T-helper 1 cell treated with Interleukin-12 subunit alpha and Interleukin-12 subunit beta and Interleukin-4 antibody, amounts not matched to agents 30 μg/mL and 1 μg/mL, for 36 hours (primary cell): Measurements from ENCODE around the gene PTTG1IP2.

Source experiments
- H3K27ac Mint-ChIP-seq: one replicate; pipeline ENCODE4 v1.8.0; 2021; ENCODE audit warnings: mild to moderate bottlenecking, mixed read lengths
- H3K27me3 Mint-ChIP-seq: one replicate; pipeline ENCODE4 v1.8.0; 2021; ENCODE audit warnings: low read depth, mixed read lengths
- H3K36me3 Mint-ChIP-seq: one replicate; pipeline ENCODE4 v1.8.0; 2021; ENCODE audit warnings: low read depth, mixed read lengths
- H3K4me1 Mint-ChIP-seq: one replicate; pipeline ENCODE4 v1.8.0; 2021; ENCODE audit warnings: low read depth, mixed read lengths
- H3K4me3 Mint-ChIP-seq: one replicate; pipeline ENCODE4 v1.8.0; 2021; ENCODE audit warnings: mild to moderate bottlenecking, moderate library complexity, mixed read lengths
- H3K9me3 Mint-ChIP-seq: one replicate; pipeline ENCODE4 v1.8.0; 2021; ENCODE audit warnings: mixed read lengths

Gene PTTG1IP2

DNA sequence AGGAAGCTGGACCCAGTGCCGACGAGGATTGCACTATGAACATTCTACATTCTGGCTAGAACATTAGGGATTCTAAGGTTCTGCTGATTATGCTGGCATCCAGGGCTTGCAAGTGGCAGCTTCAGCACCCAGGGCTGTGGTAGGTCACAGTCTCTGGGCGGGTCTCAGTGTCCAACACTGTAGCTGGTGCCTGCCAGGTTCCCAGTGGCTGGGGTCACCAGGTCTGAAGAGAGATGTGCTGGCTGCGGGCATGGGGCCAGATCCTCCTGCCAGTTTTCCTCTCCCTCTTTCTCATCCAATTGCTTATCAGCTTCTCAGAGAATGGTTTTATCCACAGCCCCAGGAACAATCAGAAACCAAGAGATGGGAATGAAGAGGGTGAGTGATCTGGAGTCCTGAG is at the start of gene PTTG1IP2:
Gene PTTG1IP2 (plus strand): TSS at position 86 of the 400 bp plus-strand sequence. CDS start 148 bp downstream, at position 234.
- Mint-ChIP-seq H3K27me3 (no peaks in the 10 kb centered on the region), H3K4me1 (no peaks in the 10 kb centered on the region), H3K4me3 (no peak within 1 kb of the TSS), H3K27ac (peak within 1 kb of the TSS; percentile 24), H3K9me3 (peaks cover 14% of the 10 kb centered on the region), H3K36me3 (no peaks in the 10 kb centered on the region)

DNA sequence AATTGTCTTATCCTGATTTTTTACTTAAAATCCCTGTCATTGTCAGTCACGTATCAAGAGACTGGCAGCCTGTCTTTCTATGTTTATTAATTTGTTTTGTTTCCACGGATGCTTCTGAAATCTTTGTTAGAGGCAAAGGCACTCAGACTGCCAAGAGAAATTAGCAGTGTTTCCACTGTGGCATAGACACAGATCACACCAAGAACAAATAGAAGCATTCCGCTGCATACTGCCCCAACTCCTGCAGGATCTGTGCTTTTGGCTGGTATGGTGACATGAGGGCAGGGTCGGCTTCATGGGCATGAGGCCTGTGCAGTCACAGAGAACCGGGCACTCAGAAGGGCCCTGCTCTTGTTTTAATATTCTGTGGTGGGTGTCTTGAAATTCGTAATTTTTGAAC is 47.8 kb upstream of the PTTG1IP2 start:
- no peak overlapping the region for H3K4me3 Mint-ChIP-seq
- no peaks in the 10 kb centered on the region for H3K27me3 Mint-ChIP-seq
- H3K36me3 Mint-ChIP-seq = no peaks in the 10 kb centered on the region
- H3K4me1 Mint-ChIP-seq = peaks cover 15% of the 10 kb centered on the region
- no peak overlapping the region for H3K27ac Mint-ChIP-seq
- H3K9me3 Mint-ChIP-seq = no peaks in the 10 kb centered on the region

DNA sequence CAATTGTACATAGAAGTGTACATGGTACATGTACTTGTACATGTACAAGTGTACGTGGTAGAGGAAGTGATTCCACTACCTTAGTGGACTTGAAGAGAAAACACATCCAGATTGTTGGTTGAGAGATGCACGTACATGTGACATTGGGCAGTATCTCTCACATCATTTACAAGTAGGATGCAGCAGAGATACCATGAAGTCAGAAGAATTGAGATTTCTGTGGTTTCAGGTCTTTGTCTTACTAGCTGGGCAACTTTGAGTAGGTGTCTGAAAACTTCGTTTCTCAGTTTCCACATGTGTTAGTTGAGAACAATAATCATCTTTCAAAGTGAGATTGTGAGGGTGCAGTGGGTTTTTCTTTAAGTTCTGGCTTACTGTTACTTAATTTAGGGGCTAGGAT is 44.7 kb upstream of the PTTG1IP2 start:
- no peaks in the 10 kb centered on the region for H3K27me3 Mint-ChIP-seq
- H3K36me3 Mint-ChIP-seq = no peaks in the 10 kb centered on the region
- H3K9me3 Mint-ChIP-seq = no peaks in the 10 kb centered on the region
- H3K4me1 Mint-ChIP-seq = peaks cover 15% of the 10 kb centered on the region
- H3K4me3 Mint-ChIP-seq = peak overlapping the region; percentile 44
- peak overlapping the region; percentile 83 for H3K27ac Mint-ChIP-seq

DNA sequence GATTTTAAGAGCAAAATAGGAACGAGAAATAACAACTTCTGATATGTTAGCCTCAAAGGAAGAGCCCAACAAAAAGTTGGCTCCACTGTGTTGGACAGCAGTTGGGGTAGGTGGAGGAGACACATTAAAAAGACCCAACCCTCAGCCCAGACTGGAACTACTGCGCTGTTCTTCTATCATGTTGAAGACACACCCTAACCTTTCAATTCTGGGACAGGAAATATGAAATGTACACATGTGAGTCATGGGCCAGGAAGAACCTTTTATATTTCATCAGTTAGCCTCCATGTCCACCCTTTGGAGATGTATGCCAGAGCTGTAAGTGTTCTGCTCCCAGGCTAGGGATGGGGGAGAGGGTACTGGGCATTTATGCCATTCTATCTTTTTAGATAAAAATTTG is 44.1 kb upstream of the PTTG1IP2 start:
- peak overlapping the region; percentile 83 for H3K27ac Mint-ChIP-seq
- H3K9me3 Mint-ChIP-seq = no peaks in the 10 kb centered on the region
- H3K4me3 Mint-ChIP-seq = no peak overlapping the region
- no peaks in the 10 kb centered on the region for H3K36me3 Mint-ChIP-seq
- peaks cover 15% of the 10 kb centered on the region for H3K4me1 Mint-ChIP-seq
- no peaks in the 10 kb centered on the region for H3K27me3 Mint-ChIP-seq

DNA sequence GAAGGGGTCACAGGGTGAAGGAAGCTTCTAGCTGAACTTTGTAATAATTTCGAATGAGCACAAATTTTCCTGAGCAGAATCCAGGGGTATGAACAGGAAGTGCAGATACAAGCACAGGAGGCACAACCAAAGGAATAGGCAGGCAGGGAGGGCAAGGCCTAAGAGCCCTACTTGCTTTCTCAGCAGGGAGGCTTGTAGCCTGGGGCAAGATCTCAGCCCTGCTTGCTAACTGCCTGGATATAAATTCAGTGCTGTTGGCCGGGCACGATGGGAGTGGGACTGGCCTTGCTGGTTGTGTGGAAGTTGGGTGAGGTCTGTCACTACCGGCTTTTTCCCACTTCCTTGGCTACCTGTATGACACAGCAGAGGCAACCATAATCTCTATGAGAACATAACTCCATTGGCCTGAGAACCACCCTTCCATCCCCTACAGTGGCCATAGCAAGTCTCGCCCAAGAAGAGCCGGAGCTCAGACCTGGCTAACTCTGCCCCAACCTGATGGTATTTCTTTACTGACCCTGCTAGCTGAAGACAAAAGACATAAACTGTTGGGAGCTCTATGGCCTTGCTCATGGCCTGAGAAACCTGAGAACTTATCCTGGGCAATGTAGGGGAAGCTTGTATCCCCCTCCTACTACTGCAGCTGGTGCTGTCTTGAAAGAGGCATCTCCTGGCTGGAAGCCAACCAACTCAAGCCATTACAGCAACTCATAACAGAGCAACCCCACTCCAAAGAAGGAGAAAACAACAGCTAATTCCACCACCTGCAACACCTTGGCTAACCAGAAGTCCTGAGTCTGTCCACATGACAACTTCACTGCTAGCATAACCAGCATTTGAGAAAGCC is 38.6 kb upstream of the PTTG1IP2 start:
- no peaks in the 10 kb centered on the region for H3K4me1 Mint-ChIP-seq
- peaks cover 12% of the 10 kb centered on the region for H3K9me3 Mint-ChIP-seq
- H3K27ac Mint-ChIP-seq = no peak overlapping the region
- no peaks in the 10 kb centered on the region for H3K36me3 Mint-ChIP-seq
- no peak overlapping the region for H3K4me3 Mint-ChIP-seq
- H3K27me3 Mint-ChIP-seq = peaks cover 3% of the 10 kb centered on the region

DNA sequence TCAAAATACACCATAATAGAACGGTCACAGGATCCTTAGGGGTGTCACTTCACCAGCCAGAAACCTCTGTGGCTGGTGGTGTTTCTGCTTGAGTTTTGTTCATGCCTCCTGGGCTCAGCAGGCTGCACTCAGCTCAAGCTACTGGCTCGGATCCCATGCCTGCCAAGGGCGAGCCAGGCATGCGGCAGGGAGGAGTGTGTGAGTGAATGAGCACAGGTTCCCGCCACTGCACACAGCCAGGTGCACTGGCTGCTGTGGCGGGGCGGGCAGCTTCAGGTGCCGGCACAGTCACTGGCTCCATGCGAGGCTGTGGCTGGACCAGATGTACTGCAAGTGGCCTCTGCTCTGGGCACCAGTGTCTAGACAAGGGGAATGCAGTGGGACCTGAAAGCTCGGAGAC is 36.7 kb upstream of the PTTG1IP2 start:
- Mint-ChIP-seq H3K27ac (no peak overlapping the region), H3K9me3 (peaks cover 16% of the 10 kb centered on the region), H3K4me3 (no peak overlapping the region), H3K27me3 (peaks cover 7% of the 10 kb centered on the region), H3K4me1 (no peaks in the 10 kb centered on the region), H3K36me3 (no peaks in the 10 kb centered on the region)

DNA sequence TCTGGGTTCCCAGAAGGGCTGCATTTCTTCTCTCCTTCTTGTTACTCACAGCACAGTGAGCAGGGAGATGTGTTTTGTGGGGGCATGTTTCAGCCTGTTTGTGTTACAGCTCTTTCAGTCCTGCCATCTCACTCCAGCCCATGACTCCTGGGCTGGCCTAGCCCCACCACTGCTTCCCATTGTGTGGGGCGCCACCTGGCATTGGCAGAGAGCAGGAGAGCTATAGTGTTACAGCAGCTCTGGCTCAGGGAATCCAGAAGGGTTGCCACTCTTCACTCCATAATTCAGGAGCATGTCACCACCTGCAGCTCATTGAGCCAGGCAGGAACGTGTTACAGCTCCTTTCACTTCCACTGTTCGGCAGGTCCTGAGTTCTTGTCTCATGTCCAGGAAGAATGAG is 36.2 kb upstream of the PTTG1IP2 start:
- Mint-ChIP-seq H3K27ac (no peak overlapping the region), H3K36me3 (no peaks in the 10 kb centered on the region), H3K4me1 (no peaks in the 10 kb centered on the region), H3K9me3 (peaks cover 16% of the 10 kb centered on the region), H3K4me3 (no peak overlapping the region), H3K27me3 (peaks cover 7% of the 10 kb centered on the region)

DNA sequence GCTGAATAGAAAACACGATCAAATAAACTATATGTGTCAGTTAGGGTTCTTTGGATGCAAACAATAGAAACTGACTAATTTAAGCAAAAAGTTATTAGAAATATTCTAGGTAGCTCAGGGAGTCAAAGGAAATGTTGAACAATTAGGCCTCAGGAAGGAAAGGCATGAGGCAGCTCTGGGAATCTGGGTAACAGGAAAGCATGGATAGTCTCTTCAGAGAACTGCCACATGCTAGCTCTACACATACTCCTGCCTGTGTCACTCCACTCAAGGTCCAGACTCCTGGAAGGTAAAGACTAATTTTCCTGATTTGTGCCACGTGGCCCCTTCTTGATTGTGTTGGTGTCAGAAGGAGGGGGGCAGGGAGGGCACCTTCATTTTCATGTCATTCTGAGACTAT is 23.8 kb upstream of the PTTG1IP2 start:
- Mint-ChIP-seq H3K27ac (no peak overlapping the region), H3K27me3 (peaks cover 3% of the 10 kb centered on the region), H3K4me3 (no peak overlapping the region), H3K9me3 (no peaks in the 10 kb centered on the region), H3K4me1 (no peaks in the 10 kb centered on the region), H3K36me3 (no peaks in the 10 kb centered on the region)

DNA sequence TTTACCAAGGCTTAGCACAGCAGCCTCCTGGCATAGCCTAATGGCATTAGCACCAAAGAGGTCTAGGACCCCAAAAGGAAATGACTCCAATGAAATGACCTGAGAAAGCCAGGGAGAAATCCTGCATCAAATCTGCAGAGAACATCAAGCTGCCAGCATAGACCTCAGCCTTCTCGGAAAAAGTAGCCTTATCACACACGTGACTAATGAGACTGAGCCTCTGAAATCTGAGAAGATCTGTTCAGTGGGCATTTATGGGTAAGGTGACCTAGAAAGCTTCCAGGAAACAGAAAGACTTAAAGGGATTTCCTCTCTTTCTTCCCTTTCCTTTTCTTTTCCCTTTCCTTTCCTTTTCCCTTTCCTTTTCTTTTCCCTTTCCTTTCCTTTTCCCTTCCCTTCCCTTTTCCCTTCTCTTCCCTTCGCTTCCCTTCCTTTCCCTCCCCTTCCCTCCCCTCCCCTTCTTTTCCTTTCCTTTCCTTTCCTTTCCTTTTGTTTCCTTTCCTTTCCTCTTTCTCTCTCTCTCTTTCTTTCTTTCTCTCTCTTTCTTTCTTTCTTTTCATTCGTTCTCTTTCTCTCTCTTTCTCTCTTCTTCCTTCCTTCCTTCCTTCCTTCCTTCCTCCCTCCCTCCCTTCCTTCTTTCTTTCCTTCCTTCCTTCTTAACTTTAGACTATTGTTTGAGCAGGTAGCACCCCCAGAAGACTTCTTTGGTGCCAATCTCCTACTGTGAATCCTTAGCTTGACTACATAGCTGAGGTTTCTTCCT is 23.1 kb upstream of the PTTG1IP2 start:
- H3K4me1 Mint-ChIP-seq = no peaks in the 10 kb centered on the region
- no peak overlapping the region for H3K27ac Mint-ChIP-seq
- no peak overlapping the region for H3K4me3 Mint-ChIP-seq
- peaks cover 3% of the 10 kb centered on the region for H3K27me3 Mint-ChIP-seq
- no peaks in the 10 kb centered on the region for H3K36me3 Mint-ChIP-seq
- H3K9me3 Mint-ChIP-seq = no peaks in the 10 kb centered on the region

DNA sequence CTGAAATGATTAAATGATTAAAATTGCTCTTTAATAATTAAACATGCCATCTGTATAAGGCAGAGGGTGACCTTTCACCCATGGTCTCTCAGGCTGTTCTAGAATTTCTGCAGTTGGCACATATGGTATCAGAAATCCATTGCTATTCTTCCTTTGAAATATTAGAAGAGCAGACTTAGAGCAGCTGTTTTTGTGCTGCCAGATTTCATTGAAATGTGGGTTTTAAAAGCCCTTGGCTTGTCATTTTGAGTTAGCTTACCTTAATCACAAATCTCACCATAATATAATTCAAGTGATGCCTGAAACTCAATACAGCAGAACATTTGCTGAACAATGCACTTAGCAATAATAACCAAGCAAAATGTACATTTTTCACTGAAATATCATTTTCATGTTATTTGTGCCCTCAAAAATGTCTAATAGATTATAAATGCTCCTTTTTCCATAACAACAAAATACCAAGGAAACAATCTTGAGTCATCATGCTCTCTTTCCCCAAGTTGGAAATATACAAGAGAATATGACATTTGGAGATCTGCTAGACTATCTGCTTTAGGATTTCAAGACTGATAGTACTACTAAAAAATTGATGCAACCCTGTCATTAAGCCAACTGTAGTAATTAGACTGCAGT is 16.1 kb upstream of the PTTG1IP2 start:
- Mint-ChIP-seq H3K27ac (no peak overlapping the region), H3K27me3 (peaks cover 10% of the 10 kb centered on the region), H3K4me1 (peaks cover 4% of the 10 kb centered on the region), H3K4me3 (no peak overlapping the region), H3K36me3 (no peaks in the 10 kb centered on the region), H3K9me3 (no peaks in the 10 kb centered on the region)

DNA sequence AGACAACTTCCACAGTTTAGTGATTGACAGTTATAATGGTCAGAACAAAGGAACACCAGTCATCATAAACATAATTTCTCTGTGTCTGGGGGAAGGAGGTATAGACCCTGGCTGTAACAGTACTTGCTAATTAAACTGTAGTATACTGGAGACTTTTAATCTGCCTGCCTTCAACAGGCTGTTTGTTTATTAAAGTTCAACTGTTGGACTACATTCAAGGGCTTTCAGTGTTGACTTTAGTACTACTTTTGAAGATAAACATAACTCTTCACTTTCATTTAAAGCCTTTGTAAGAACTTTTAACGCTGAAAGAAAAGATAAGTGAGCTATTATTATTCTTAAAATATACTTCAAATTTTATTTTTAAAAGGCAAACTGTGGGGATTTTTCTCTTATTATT is 15.5 kb upstream of the PTTG1IP2 start:
- Mint-ChIP-seq H3K27ac (no peak overlapping the region), H3K4me1 (peaks cover 4% of the 10 kb centered on the region), H3K4me3 (no peak overlapping the region), H3K36me3 (no peaks in the 10 kb centered on the region), H3K9me3 (no peaks in the 10 kb centered on the region), H3K27me3 (peaks cover 10% of the 10 kb centered on the region)

DNA sequence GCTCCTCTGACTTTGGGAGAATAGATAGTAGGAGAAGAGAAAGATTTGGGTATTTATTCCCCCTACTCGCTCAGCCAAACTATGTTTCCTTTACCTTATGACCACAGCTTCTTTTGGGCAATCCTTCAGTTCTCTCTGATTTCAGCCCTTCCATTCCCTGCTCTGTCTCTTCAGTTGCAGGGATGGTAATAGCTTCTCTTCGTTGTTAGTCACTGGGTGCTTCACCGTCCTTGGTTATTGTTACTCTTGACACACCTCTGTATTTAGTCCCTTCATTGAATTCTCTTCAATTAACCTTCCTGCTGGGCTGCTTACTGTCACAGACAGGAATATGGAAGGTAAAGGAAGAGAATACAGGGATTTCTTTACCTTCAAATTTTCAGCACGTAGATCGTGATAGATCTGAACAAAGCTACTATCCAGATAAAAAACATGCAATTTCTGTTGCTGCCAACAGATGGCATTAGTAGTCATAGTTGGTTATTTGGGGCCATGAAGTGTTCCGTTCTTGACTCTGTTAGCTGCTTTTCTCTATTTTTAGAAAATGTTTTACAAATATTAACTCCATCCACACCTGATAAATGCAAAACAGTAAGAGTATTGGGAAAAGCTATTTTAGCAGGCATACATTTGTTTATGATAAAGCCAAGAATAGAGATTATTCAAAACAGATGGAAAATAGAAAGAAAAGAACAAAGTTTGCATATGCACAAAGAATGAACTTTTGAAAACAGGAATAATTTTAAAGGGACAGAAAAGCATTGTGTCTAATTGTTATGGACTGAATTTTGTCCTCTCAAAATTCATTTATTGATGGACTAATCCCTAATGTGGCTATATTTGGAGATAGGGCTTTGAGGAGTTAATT is 14.0 kb upstream of the PTTG1IP2 start:
- H3K36me3 Mint-ChIP-seq = no peaks in the 10 kb centered on the region
- H3K4me1 Mint-ChIP-seq = peaks cover 4% of the 10 kb centered on the region
- H3K27ac Mint-ChIP-seq = no peak overlapping the region

DNA sequence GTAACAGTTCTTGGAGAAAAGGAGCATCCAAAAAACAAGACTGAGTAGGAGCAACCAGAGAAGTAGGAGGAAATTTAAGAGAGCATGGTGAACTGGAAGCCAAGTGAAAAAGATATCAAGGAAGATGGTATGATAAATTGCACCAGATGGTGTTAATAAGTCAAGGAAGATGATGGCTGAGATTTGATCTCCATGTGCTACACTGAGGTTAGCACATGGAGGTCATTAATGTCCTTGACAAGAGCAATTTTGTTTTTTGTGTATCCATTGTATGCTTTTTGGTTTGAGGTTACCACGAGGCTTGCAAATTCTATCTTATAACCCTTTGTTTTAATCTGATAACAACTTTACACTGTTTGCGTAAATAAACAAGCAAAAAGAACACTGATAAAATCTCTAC is 11.3 kb upstream of the PTTG1IP2 start:
- Mint-ChIP-seq H3K4me1 (peaks cover 4% of the 10 kb centered on the region), H3K9me3 (no peaks in the 10 kb centered on the region), H3K27ac (no peak overlapping the region), H3K27me3 (peaks cover 10% of the 10 kb centered on the region), H3K36me3 (no peaks in the 10 kb centered on the region), H3K4me3 (no peak overlapping the region)

More for the DNA sequence above, 14.0 kb upstream of the PTTG1IP2 start:
- peaks cover 10% of the 10 kb centered on the region for H3K27me3 Mint-ChIP-seq
- H3K4me3 Mint-ChIP-seq = no peak overlapping the region
- no peaks in the 10 kb centered on the region for H3K9me3 Mint-ChIP-seq

DNA sequence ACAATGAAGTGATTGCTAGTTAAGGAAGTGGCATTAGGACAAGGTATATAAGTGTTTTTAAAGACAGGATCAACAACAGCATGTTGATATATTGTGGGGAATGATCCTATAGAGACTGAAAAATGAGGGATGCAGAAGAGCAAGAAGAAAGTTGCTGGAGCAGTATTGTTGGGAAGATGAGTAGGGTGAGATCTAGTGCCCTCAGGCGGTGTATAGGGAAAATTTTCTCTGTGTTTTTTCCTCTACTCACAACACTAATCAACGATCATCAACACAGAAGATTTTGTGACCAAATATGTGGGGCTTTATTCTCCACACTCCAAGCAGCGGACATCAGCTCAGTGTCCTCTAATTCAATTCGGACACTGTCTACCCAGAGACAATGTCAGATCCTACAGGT is 9.6 kb upstream of the PTTG1IP2 start:
- peaks cover 10% of the 10 kb centered on the region for H3K27me3 Mint-ChIP-seq
- peaks cover 8% of the 10 kb centered on the region for H3K9me3 Mint-ChIP-seq
- no peak overlapping the region for H3K4me3 Mint-ChIP-seq
- no peak overlapping the region for H3K27ac Mint-ChIP-seq
- peaks cover 7% of the 10 kb centered on the region for H3K4me1 Mint-ChIP-seq
- no peaks in the 10 kb centered on the region for H3K36me3 Mint-ChIP-seq
